CD14-positive monocyte (primary cell): ENCODE results near the gene GMFB. TPM values are rescaled to one million over a fixed set of nuclear protein-coding genes. Genes with fewer than 3 reads are reported as not detected.

Source experiments
- DNase-seq, 3 donors: peaks; one replicate each; pipeline ENCODE4 v3.0.0-alpha.2; 2011 to 2022
- H2AFZ ChIP-seq: 2 replicates; pipeline ENCODE4 v1.6.0; 2012; ENCODE audit warnings: mild to moderate bottlenecking, low read depth, low read length, inconsistent platforms; ENCODE audit not compliant: insufficient read depth, poor library complexity, severe bottlenecking
- H3K27ac ChIP-seq, 2 donors: 1 replicate in 1 of 2; 2 replicates in 1 of 2; pipeline ENCODE4 v1.5.1; 2012 to 2013; ENCODE audit warnings: low read length in 2 of 2, control low read depth in 1 of 2, inconsistent platforms in 1 of 2, low read depth in 1 of 2, mild to moderate bottlenecking in 1 of 2
- H3K27me3 ChIP-seq, 2 donors: one replicate each; pipeline versions ENCODE4 v1.6.0 to v1.6.1; 2011 to 2013; ENCODE audit warnings: low read length in 2 of 2; ENCODE audit not compliant: control insufficient read depth in 2 of 2, insufficient read depth in 2 of 2
- H3K36me3 ChIP-seq, 2 donors: replicated peaks in 1 of 2; 1 replicate in 1 of 2; 2 replicates in 1 of 2; pipeline versions ENCODE4 v1.5.1 to v1.6.1; 2012 to 2013; ENCODE audit warnings: low read length in 2 of 2, control low read depth in 1 of 2, inconsistent platforms in 1 of 2, mild to moderate bottlenecking in 1 of 2; ENCODE audit not compliant: insufficient read depth in 2 of 2, control insufficient read depth in 1 of 2
- H3K4me1 ChIP-seq, 2 donors: 1 replicate in 1 of 2; 2 replicates in 1 of 2; pipeline versions ENCODE4 v1.5.1 to v1.6.1; 2012 to 2013; ENCODE audit warnings: low read length in 2 of 2, control low read depth in 1 of 2, inconsistent platforms in 1 of 2, mild to moderate bottlenecking in 1 of 2, moderate library complexity in 1 of 2; ENCODE audit not compliant: insufficient read depth in 2 of 2, control insufficient read depth in 1 of 2
- H3K4me2 ChIP-seq: replicated peaks from 2 replicates; pipeline ENCODE3; 2012; ENCODE audit warnings: low read length, moderate library complexity, mild to moderate bottlenecking; ENCODE audit not compliant: poor library complexity, severe bottlenecking; ENCODE audit errors: extremely low read depth
- H3K4me3 ChIP-seq, 3 experiments: fragments of 200-600 bp in 1 of 3; sonication (generic) in 1 of 3; replicated peaks in 1 of 3; 1 replicate in 2 of 3; 2 replicates in 1 of 3; pipeline ENCODE4 v1.5.1; 2011 to 2013; ENCODE audit warnings: low read length in 3 of 3, mild to moderate bottlenecking in 3 of 3, control low read depth in 2 of 3, low read depth in 2 of 3, inconsistent platforms in 1 of 3, moderate library complexity in 1 of 3
- H3K79me2 ChIP-seq: 2 replicates; pipeline ENCODE4 v1.6.0; 2012; ENCODE audit warnings: mild to moderate bottlenecking, control low read depth, inconsistent platforms, low read length, moderate library complexity; ENCODE audit not compliant: insufficient read depth
- H3K9ac ChIP-seq: 2 replicates; pipeline ENCODE4 v1.6.0; 2017; ENCODE audit warnings: low read length, mild to moderate bottlenecking; ENCODE audit not compliant: insufficient read depth, poor library complexity, severe bottlenecking
- H3K9me3 ChIP-seq, 2 donors: replicated peaks in 1 of 2; 1 replicate in 1 of 2; 2 replicates in 1 of 2; pipeline versions ENCODE4 v1.5.1 to v1.6.1; 2012 to 2013; ENCODE audit warnings: low read length in 2 of 2, control low read depth in 1 of 2; ENCODE audit not compliant: control insufficient read depth in 1 of 2, insufficient read depth in 1 of 2
- H4K20me1 ChIP-seq: 2 replicates; pipeline ENCODE4 v1.6.0; 2012; ENCODE audit warnings: mild to moderate bottlenecking, low read length, control low read depth, moderate library complexity; ENCODE audit not compliant: insufficient read depth
- H3K27ac Mint-ChIP-seq, 7 donors: one replicate each; pipeline ENCODE4 v1.8.0; 2020; ENCODE audit warnings: mild to moderate bottlenecking in 7 of 7, mixed read lengths in 7 of 7, moderate library complexity in 6 of 7, inconsistent platforms in 2 of 7
- H3K27me3 Mint-ChIP-seq, 3 donors: one replicate each; pipeline ENCODE4 v1.8.0; 2021 to 2022; ENCODE audit warnings: low read depth in 3 of 3, mild to moderate bottlenecking in 3 of 3, mixed read lengths in 3 of 3, moderate library complexity in 3 of 3, inconsistent platforms in 1 of 3
- H3K36me3 Mint-ChIP-seq, 2 donors: one replicate each; pipeline ENCODE4 v1.8.0; 2020; ENCODE audit warnings: mixed read lengths in 2 of 2, inconsistent platforms in 1 of 2, mild to moderate bottlenecking in 1 of 2
- H3K4me1 Mint-ChIP-seq: one replicate; pipeline ENCODE4 v1.8.0; 2020; ENCODE audit warnings: mild to moderate bottlenecking, mixed read lengths
- H3K4me3 Mint-ChIP-seq, 2 donors: one replicate each; pipeline ENCODE4 v1.8.0; 2020; ENCODE audit warnings: mild to moderate bottlenecking in 2 of 2, mixed read lengths in 2 of 2, moderate library complexity in 1 of 2
- H3K9me3 Mint-ChIP-seq, 7 donors: one replicate each; pipeline ENCODE4 v1.8.0; 2020 to 2022; ENCODE audit warnings: mixed read lengths in 7 of 7, mild to moderate bottlenecking in 6 of 7, moderate library complexity in 6 of 7, inconsistent platforms in 2 of 7
- CTCF ChIP-seq: fragments of 200-600 bp; IDR thresholded peaks from one replicate; pipeline ENCODE4 v1.8.0; 2022; ENCODE audit warnings: antibody characterized with exemption, mild to moderate bottlenecking
- WGBS: methylation state at CpG from one replicate; pipeline ENCODE4 v1.1.5; 2013; ENCODE audit warnings: missing lambda C conversion rate; ENCODE audit not compliant: insufficient coverage; 5-methylcytosine and 5-hydroxymethylcytosine counted together
- intact Hi-C, 2 donors: fragments of 100-400 bp; cut with micrococcal nuclease; formaldehyde crosslinking; loops; one replicate each; pipeline versions ENCODE4 v1.15.0 to v1.15.1; 2023
- polyA plus RNA-seq, 3 donors: library from polyadenylated mRNA; depleted of rRNA in 1 of 3; unstranded in 2 of 3; stranded (reverse) in 1 of 3; fragments of 300-500 nt in 2 of 3; fragments of >200 nt in 1 of 3; fragmentation: Illumina TruSeq in 2 of 3; gene quantifications; 1 replicate in 2 of 3; 2 replicates in 1 of 3; pipeline ENCODE4 v1.2.3, GENCODE V29; 2012 to 2021

Gene GMFB
- polyA plus RNA-seq, 3 donors: 10.8 to 41.1 (median 26.1) TPM

- Histone ChIP-seq H2AFZ (no peak overlapping the region), H3K4me2 (no peak overlapping the region), H3K4me3 (no peak overlapping the region), H4K20me1 (no peaks in the 10 kb centered on the region), H3K9me3 (no peaks in the 10 kb centered on the region), H3K27ac (no peak overlapping the region), H3K79me2 (no peaks in the 10 kb centered on the region), H3K9ac (no peak overlapping the region), H3K4me1 (peaks cover 32 to 42% of the 10 kb centered on the region in 2 donors), H3K27me3 (no peaks in the 10 kb centered on the region), H3K36me3 (no peaks in the 10 kb centered on the region)
- H3K4me3 Mint-ChIP-seq: no peak overlapping the region
- H3K4me1 Mint-ChIP-seq: peaks cover 34% of the 10 kb centered on the region
- no peak for DNase-seq
- no peak overlapping the region for H3K27ac Mint-ChIP-seq
- no peak for TF ChIP-seq CTCF
- WGBS: no CpG with 5 or more reads among the region's 3 CpGs
- intact Hi-C loops: loop anchor here in 1 of 2 donors (5.0 kb wide), 1 partner anchor 34 kb away; the partner anchor contains the start of gene GMFB
- peaks cover 0 to 1% (median 0%) of the 10 kb centered on the region in 7 donors for H3K9me3 Mint-ChIP-seq
- H3K27me3 Mint-ChIP-seq: peaks cover 0 to 3% (median 0%) of the 10 kb centered on the region in 3 donors
- H3K36me3 Mint-ChIP-seq: no peaks in the 10 kb centered on the region
These were observed 35.5 kb downstream of the GMFB start for GRCh38 chr14:54453252-54453651.

GRCh38 chr14:54451961-54452360 is 36.8 kb downstream of the GMFB start:
- no peaks in the 10 kb centered on the region for H3K36me3 Mint-ChIP-seq
- Histone ChIP-seq H3K4me1 (peaks cover 45 to 55% of the 10 kb centered on the region in 2 donors), H4K20me1 (no peaks in the 10 kb centered on the region), H3K27ac (no peak overlapping the region), H3K9ac (no peak overlapping the region), H3K27me3 (no peaks in the 10 kb centered on the region), H3K9me3 (no peaks in the 10 kb centered on the region), H2AFZ (no peak overlapping the region), H3K4me2 (no peak overlapping the region), H3K4me3 (no peak overlapping the region), H3K79me2 (no peaks in the 10 kb centered on the region), H3K36me3 (no peaks in the 10 kb centered on the region)
- no peak for TF ChIP-seq CTCF
- no peak overlapping the region for H3K4me3 Mint-ChIP-seq
- intact Hi-C loops: loop anchor here in 1 of 2 donors (5.0 kb wide), 1 partner anchor 35 kb away; the partner anchor contains the start of gene GMFB
- DNase-seq: peak; percentile 12 to 50 (median 42)
- WGBS: 60% methylated on average over 2 of the region's 3 CpGs
- H3K27me3 Mint-ChIP-seq: peaks cover 0 to 3% (median 0%) of the 10 kb centered on the region in 3 donors
- H3K27ac Mint-ChIP-seq: peak overlapping the region in 5 of 7 donors; percentile 91 to 96 (median 92)
- H3K9me3 Mint-ChIP-seq: peaks cover 0 to 1% (median 0%) of the 10 kb centered on the region in 7 donors
- peaks cover 44% of the 10 kb centered on the region for H3K4me1 Mint-ChIP-seq
